HepG2 (cell line): ENCODE measurements around the gene BTN1A1. TPM values are rescaled to one million over a fixed set of nuclear protein-coding genes. Genes with fewer than 3 reads are reported as not detected.

Source experiments
- AHDC1 ChIP-seq: sonication (generic); formaldehyde crosslinking; IDR thresholded peaks from 2 replicates; pipeline ENCODE4 v1.5.1; 2020; ENCODE audit warnings: mild to moderate bottlenecking, missing genetic modification reagents, borderline replicate concordance
- DMAP1 ChIP-seq: IDR thresholded peaks from 2 replicates; pipeline ENCODE4 v1.6.1; 2016
- DNMT1 ChIP-seq: sonication (generic); formaldehyde crosslinking; IDR thresholded peaks from 2 replicates; pipeline ENCODE4 v1.5.1; 2020; ENCODE audit warnings: mild to moderate bottlenecking, missing genetic modification reagents
- FOXK1 ChIP-seq: sonication (generic); formaldehyde crosslinking; IDR thresholded peaks from 2 replicates; pipeline ENCODE4 v1.4.0; 2020; ENCODE audit warnings: low read depth, missing genetic modification reagents, borderline replicate concordance
- JUN ChIP-seq: sonication (generic); formaldehyde crosslinking; IDR thresholded peaks from 2 replicates; pipeline ENCODE4 v1.4.0; 2020; ENCODE audit warnings: mild to moderate bottlenecking, missing genetic modification reagents
- NCOR1 ChIP-seq: fragments of 200-600 bp; sonication (generic); IDR thresholded peaks from 2 replicates; pipeline ENCODE4 v1.7.0; 2017; ENCODE audit warnings: antibody characterized with exemption, low read length, borderline replicate concordance
- NRL ChIP-seq: sonication (generic); formaldehyde crosslinking; IDR thresholded peaks from 2 replicates; pipeline ENCODE4 v1.5.0; 2020; ENCODE audit warnings: missing genetic modification reagents, mild to moderate bottlenecking, moderate library complexity, borderline replicate concordance
- RFXANK ChIP-seq: IDR thresholded peaks from 2 replicates; pipeline ENCODE4 v1.6.1; 2016
- RFXAP ChIP-seq: sonication (generic); formaldehyde crosslinking; IDR thresholded peaks from 2 replicates; pipeline ENCODE4 v1.4.0; 2020; ENCODE audit warnings: missing genetic modification reagents, borderline replicate concordance
- ZBTB14 ChIP-seq: sonication (generic); formaldehyde crosslinking; IDR thresholded peaks from 2 replicates; pipeline ENCODE4 v1.4.0; 2020; ENCODE audit warnings: missing genetic modification reagents
- ZNF136 ChIP-seq: sonication (generic); formaldehyde crosslinking; IDR thresholded peaks from 2 replicates; pipeline ENCODE4 v1.8.1; 2022; ENCODE audit warnings: low read depth, mild to moderate bottlenecking, moderate library complexity, missing genetic modification reagents
- ZNF205 ChIP-seq: IDR thresholded peaks from 2 replicates; pipeline ENCODE4 v1.6.1; 2018; ENCODE audit warnings: missing biosample characterization, missing genetic modification reagents
- ZNF672 ChIP-seq: sonication (generic); formaldehyde crosslinking; IDR thresholded peaks from 2 replicates; pipeline ENCODE4 v1.8.1; 2022; ENCODE audit warnings: missing genetic modification reagents
- ZNF687 ChIP-seq: sonication (generic); formaldehyde crosslinking; IDR thresholded peaks from 2 replicates; pipeline ENCODE4 v1.5.1; 2020; ENCODE audit warnings: mild to moderate bottlenecking, missing genetic modification reagents, moderate library complexity
- ZNF800 ChIP-seq: sonication (generic); formaldehyde crosslinking; IDR thresholded peaks from 2 replicates; pipeline ENCODE4 v1.4.0; 2020; ENCODE audit warnings: missing genetic modification reagents
- polyA plus RNA-seq, 8 experiments: library from polyadenylated mRNA; depleted of rRNA in 3 of 8; stranded (reverse) in 7 of 8; unstranded in 1 of 8; fragments of >200 nt; fragmentation: Illumina TruSeq in 4 of 8; extraction: Trizol in 4 of 8; gene quantifications; 2 replicates each; pipeline versions ENCODE4 v1.2.1 to v1.2.3, GENCODE V29; 2011 to 2016; ENCODE audit warnings: low read depth in 4 of 8, missing spikeins in 1 of 8, mixed read lengths in 1 of 8; ENCODE audit not compliant: insufficient read depth in 1 of 8
- total RNA-seq, 5 experiments: library from RNA; depleted of rRNA; stranded (reverse); fragments of >200 nt; fragmentation: Illumina TruSeq; extraction: Trizol; gene quantifications; 2 replicates each; pipeline ENCODE4 v1.2.3, GENCODE V29; 2016; ENCODE audit warnings: low read depth in 1 of 5

BTN1A1 gene
- total and polyA plus RNA-seq, 2 of the 13 experiments (the other 11 are each of a cell fraction or from before 2014, with no cell fraction given) = 0.04 TPM; not detected in 1

GRCh38 chr6:26457806-26458688, 42.1 kb upstream of the BTN1A1 start, which contains the start of gene BTN2A1 (continued):
- TF ChIP-seq AHDC1 (CRISPR knock-in tag) (no peak; the same call in 1 of the 2 replicates), ZNF800 (0 out of 2 replicates have a peak, but pooled peaks have one; percentile 49), ZNF205 (CRISPR knock-in tag) (no peak), ZBTB14 (no peak), DNMT1 (CRISPR knock-in tag) (no peak), RFXANK (CRISPR knock-in tag) (peak; percentile 100), ZNF687 (peak; percentile 50), JUN (no peak), NCOR1 (no peak), FOXK1 (CRISPR knock-in tag) (no peak), RFXAP (CRISPR knock-in tag) (peak; percentile 100), ZNF672 (CRISPR knock-in tag) (no peak), NRL (CRISPR knock-in tag) (0 out of 2 replicates have a peak, but pooled peaks have one; percentile 21), ZNF136 (CRISPR knock-in tag) (no peak), DMAP1 (CRISPR knock-in tag) (peak; percentile 43; the same call in 1 of the 2 replicates)
